ENCODE data around the gene TBX4. TPM values are rescaled to one million over a fixed set of nuclear protein-coding genes. Genes with fewer than 3 reads are reported as not detected.

Gene TBX4
- total and polyA plus RNA-seq, 2 of the 13 experiments (the other 11 are each of a cell fraction or from before 2014, with no cell fraction given), result 0.11 to 1.1 TPM

DNA sequence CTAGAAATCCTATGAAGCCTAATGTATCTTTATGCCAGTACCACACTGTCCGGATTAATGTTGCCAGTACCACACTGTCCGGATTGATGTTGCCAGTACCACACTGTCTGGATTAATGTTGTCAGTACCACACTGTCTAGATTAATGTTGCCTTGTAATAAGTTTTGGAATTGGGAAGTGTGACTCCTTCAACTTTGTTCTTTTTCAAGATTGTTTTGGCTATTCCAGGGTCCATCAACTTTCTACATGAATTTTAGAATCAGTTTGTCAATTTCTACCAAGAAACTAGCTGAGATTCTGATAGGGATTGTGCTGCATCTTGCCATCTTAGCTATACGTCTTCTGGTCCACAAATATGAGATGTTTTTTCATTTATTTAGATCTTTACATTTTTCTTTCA is 68.7 kb downstream of the TBX4 start (continued):
- TF ChIP-seq HOXA9 (CRISPR knock-in tag; IDR thresholded peaks at IDR 0.05; ENCODE audit: borderline replicate concordance) (no peak), ZNF878 (CRISPR knock-in tag; IDR thresholded peaks at IDR 0.05) (no peak), ZNF564 (CRISPR knock-in tag; IDR thresholded peaks at IDR 0.05) (no peak), ISL2 (CRISPR knock-in tag; IDR thresholded peaks at IDR 0.05) (no peak), ZBTB14 (CRISPR knock-in tag; IDR thresholded peaks at IDR 0.05) (no peak), RARA (CRISPR knock-in tag; IDR thresholded peaks at IDR 0.05) (no peak)
- TF ChIP-seq, protein P1, sequence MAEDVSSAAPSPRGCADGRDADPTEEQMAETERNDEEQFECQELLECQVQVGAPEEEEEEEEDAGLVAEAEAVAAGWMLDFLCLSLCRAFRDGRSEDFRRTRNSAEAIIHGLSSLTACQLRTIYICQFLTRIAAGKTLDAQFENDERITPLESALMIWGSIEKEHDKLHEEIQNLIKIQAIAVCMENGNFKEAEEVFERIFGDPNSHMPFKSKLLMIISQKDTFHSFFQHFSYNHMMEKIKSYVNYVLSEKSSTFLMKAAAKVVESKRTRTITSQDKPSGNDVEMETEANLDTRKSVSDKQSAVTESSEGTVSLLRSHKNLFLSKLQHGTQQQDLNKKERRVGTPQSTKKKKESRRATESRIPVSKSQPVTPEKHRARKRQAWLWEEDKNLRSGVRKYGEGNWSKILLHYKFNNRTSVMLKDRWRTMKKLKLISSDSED (CRISPR knock-in tag; IDR thresholded peaks at IDR 0.05), result no peak

DNA sequence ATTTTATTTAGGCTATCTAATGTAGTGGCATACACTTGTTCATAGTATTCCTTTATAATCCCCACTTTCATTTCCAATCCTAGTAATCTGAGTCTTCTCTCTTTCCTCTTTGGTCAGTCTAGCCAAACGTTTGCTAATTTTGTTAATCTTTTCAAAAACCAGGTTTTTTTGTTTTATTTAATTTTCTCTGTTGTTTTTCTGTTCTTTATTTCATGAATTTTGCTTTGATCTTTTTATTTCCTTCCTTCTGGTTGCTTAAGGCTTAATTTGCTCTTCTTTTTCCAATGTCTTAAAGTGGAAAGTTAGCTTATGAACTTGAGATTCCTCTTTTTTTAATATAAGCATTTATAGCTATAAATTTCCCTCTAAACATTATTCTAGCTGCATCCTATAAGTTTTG is 69.9 kb downstream of the TBX4 start:
- TF ChIP-seq ZNF180 (CRISPR knock-in tag; IDR thresholded peaks at IDR 0.05; ENCODE audit: borderline replicate concordance, low read depth), result no peak
- ChIA-PET POLR2A (no interaction called here), CTCF (ENCODE audit: low intra/inter-chr PET ratio, low total read pairs) (no interaction called here)
- ATAC-seq (no peak), FAIRE-seq (no peak), DNase-seq (ENCODE audit: low spot score) (no peak)
- in situ Hi-C loops (cut with HindIII; ENCODE audit: extremely low pct_ligation_motif_present, low pct_unique_long_range_greater_than_20kb), result no loop called here
- no peak overlapping the region for H2AFZ ChIP-seq (ENCODE audit: low read length)
- H3K36me3 ChIP-seq (replicated peaks in 1 of 2; ENCODE audit: control insufficient read depth in 1 of 2, insufficient read depth in 2 of 2, low read length in 2 of 2), result no peaks in the 10 kb centered on the region
- intact Hi-C loops (cut with micrococcal nuclease; ENCODE audit: unreplicated experiment), result no loop called here
- no peaks in the 10 kb centered on the region for H3K79me2 ChIP-seq (ENCODE audit: insufficient read depth, low read length)
- no peaks in the 10 kb centered on the region for H3K9me3 ChIP-seq (ENCODE audit: low read length)
- H3K4me1 ChIP-seq (ENCODE audit: insufficient read depth, low read length), result no peaks in the 10 kb centered on the region
- H3K27me3 ChIP-seq (ENCODE audit: control insufficient read depth in 1 of 2, insufficient read depth in 2 of 2, low read length in 2 of 2), result no peaks in the 10 kb centered on the region
- H3K27ac ChIP-seq (ENCODE audit: extremely low read length, insufficient read depth, low read length), result no peak overlapping the region
- WGBS (ENCODE audit: low lambda C conversion rate), result 15% methylated on average over 1 of the region's 1 CpG
- H3K4me3 ChIP-seq (replicated peaks in 1 of 3; ENCODE audit: insufficient read depth in 1 of 3, low read depth in 2 of 3, low read length in 3 of 3), result no peak overlapping the region
- H3K9ac ChIP-seq (ENCODE audit: insufficient read depth, low read depth, low read length), result no peak overlapping the region
- no peak overlapping the region for H3K4me2 ChIP-seq (ENCODE audit: low read depth, low read length)
- no TSS peak for BruUV-seq (replicated peaks)
- no peaks in the 10 kb centered on the region for H4K20me1 ChIP-seq (ENCODE audit: insufficient read depth, low read length)

All from HepG2 (cell line).